Skeletal muscle tissue (tissue), 4 donors: ENCODE results near the gene NOTCH3. TPM values are rescaled to one million over a fixed set of nuclear protein-coding genes. Genes with fewer than 3 reads are reported as not detected.

Experiments used
- H3K27ac ChIP-seq: one replicate; pipeline ENCODE4 v1.7.0; 2013; ENCODE audit warnings: mild to moderate bottlenecking, low read depth, low read length, inconsistent platforms
- H3K27me3 ChIP-seq, 3 donors: one replicate each; pipeline ENCODE4 v1.7.0; 2013; ENCODE audit warnings: low read length in 3 of 3; ENCODE audit not compliant: control insufficient read depth in 3 of 3, insufficient read depth in 3 of 3
- H3K36me3 ChIP-seq, 3 donors: one replicate each; pipeline ENCODE4 v1.7.0; 2013; ENCODE audit warnings: low read length in 3 of 3; ENCODE audit not compliant: control insufficient read depth in 3 of 3, insufficient read depth in 3 of 3
- H3K4me1 ChIP-seq, 3 donors: one replicate each; pipeline ENCODE4 v1.7.0; 2013; ENCODE audit warnings: low read length in 3 of 3, mild to moderate bottlenecking in 3 of 3; ENCODE audit not compliant: control insufficient read depth in 3 of 3, insufficient read depth in 3 of 3
- H3K4me3 ChIP-seq, 3 donors: one replicate each; pipeline ENCODE4 v1.7.0; 2013; ENCODE audit warnings: low read length in 3 of 3
- H3K9ac ChIP-seq, 3 donors: one replicate each; pipeline ENCODE4 v1.7.0; 2013; ENCODE audit warnings: low read length in 3 of 3, mild to moderate bottlenecking in 3 of 3, moderate library complexity in 2 of 3, low read depth in 1 of 3
- H3K9me3 ChIP-seq, 3 donors: one replicate each; pipeline ENCODE4 v1.7.0; 2013; ENCODE audit warnings: low read length in 3 of 3; ENCODE audit not compliant: control insufficient read depth in 3 of 3
- total RNA-seq: library from RNA; depleted of rRNA; stranded (reverse); fragments of >200 nt; gene quantifications from one replicate; pipeline ENCODE4 v1.2.3, GENCODE V29; 2014
- donor health status: Osteomylitis.

Gene NOTCH3
- 77.8 TPM for total RNA-seq

DNA sequence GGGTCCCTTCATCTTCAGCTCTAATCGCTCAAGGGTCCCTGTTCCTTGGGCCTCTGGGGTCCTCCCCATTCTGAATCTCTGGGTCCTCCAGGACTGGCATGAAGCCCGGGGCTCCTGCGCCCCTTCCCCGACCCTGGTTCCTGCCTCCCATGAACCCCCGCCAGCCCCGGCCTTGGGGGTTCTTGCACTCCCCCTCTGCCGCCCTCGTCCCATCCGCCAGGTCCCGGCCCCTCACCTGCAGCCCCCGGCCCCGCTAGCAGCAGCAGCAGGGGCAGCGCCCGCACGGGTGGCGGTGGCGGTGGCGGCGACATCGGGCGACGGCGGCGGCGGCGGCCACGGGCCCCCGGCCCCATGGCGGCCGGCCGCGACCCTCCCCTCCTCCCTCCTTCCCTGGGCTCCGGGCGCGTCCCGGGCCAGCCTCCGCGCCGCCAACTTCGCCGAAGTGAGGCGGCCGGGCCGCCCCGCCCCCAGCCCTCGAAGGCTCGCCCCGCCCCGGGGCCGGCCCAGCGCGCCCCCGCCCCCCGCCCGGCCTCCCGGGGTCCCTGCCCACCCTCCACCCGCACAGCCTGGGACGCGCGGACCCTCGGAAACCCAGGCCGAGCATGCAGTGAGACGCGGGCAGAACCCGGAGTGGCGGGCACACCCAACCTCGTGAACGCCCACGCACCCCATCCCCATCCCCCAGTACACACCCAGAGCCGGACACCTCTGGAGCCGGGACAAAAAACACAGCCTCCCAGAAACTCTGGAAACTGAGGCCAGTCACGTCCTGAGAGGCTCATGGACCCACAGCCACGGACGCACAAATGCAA is at the start of gene NOTCH3:
Gene NOTCH3, minus strand, starts transcription at position 443 of the 812 bp plus-strand sequence. Its CDS starts 90 bp downstream, at position 353.
- H3K4me1 ChIP-seq: peaks cover 7 to 10% (median 8%) of the 10 kb centered on the region in 3 donors
- H3K9me3 ChIP-seq: no peaks in the 10 kb centered on the region
- peak within 1 kb of the TSS; percentile 72 for H3K27ac ChIP-seq
- peak within 1 kb of the TSS; percentile 53 to 72 (median 70) for H3K9ac ChIP-seq
- peak within 1 kb of the TSS; percentile 51 to 56 (median 56) for H3K4me3 ChIP-seq
- peaks cover 27 to 38% (median 34%) of the 10 kb centered on the region in 3 donors for H3K27me3 ChIP-seq
- peaks cover 0 to 5% (median 0%) of the 10 kb centered on the region in 3 donors for H3K36me3 ChIP-seq

- H3K4me1 ChIP-seq: peaks cover 80 to 88% (median 87%) of the 10 kb centered on the region in 3 donors
- H3K4me3 ChIP-seq: peak overlapping the region in 2 of 3 donors; percentile 7 to 57
- no peaks in the 10 kb centered on the region for H3K27me3 ChIP-seq
- peak overlapping the region; percentile 48 to 79 (median 60) for H3K9ac ChIP-seq
- peaks cover 34 to 50% (median 44%) of the 10 kb centered on the region in 3 donors for H3K36me3 ChIP-seq
- H3K9me3 ChIP-seq: no peaks in the 10 kb centered on the region
- peak overlapping the region; percentile 80 for H3K27ac ChIP-seq
Observed at GRCh38 chr19:15250640-15250993, 49.8 kb upstream of the NOTCH3 start.

DNA sequence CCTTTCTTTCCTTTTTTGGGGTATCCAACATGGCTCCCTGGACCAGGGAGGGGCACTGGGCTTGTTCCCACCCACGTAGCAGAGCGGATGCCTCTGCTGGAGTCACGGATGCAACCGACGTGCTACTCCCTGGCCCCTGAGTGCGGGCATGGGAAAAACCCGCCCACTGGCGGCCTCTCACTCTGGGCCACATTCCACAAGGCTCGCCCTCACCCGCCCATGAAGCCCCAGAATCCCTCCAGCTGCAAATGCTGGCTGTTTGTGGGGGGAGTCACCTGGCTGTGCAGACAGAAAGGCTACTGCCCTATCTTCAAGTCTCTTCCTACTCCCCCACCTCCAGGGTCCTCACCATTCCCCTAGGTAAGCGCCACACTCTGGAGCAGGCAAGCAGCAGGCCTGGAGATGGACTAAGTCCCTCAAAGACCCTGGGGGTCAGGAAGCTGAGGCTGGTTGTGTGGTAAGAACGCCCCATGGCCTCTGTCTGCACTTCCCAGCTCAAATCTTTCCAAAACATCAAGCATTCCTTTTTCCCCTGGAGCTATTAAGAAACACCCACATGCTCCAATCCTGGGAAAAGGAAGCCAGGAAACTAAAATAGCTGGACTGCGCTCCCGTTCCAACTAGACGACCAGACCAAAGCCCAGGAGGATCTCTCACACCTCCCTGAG is 49.3 kb upstream of the NOTCH3 start:
- no peaks in the 10 kb centered on the region for H3K27me3 ChIP-seq
- H3K4me3 ChIP-seq: peak overlapping the region in 2 of 3 donors; percentile 7 to 57
- no peaks in the 10 kb centered on the region for H3K9me3 ChIP-seq
- H3K4me1 ChIP-seq: peaks cover 85 to 93% (median 92%) of the 10 kb centered on the region in 3 donors
- H3K36me3 ChIP-seq: peaks cover 33 to 50% (median 42%) of the 10 kb centered on the region in 3 donors
- peak overlapping the region; percentile 80 for H3K27ac ChIP-seq
- H3K9ac ChIP-seq: peak overlapping the region; percentile 61 to 79 (median 79)

DNA sequence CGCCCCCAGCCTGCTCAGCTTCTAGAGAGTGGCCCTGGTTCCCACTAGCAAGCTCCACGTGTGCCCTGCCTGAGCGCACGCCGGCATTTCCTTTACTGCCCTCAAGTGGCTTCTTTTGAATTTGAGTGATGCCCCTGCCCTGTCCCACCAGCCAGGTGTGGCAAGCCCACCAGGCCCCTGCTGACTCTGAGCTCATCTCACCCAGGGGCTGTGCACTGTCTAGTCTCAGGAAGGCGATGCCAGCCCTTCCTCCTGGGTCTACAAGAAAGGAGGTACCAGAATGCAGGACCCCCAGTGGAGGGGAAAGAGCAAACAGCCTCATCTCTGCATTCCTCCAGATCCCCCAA is 48.7 kb upstream of the NOTCH3 start:
- Histone ChIP-seq H3K9ac (peak overlapping the region; percentile 60 to 79 (median 61)), H3K27me3 (no peaks in the 10 kb centered on the region), H3K4me3 (peak overlapping the region in 2 of 3 donors; percentile 13 to 17), H3K9me3 (no peaks in the 10 kb centered on the region), H3K4me1 (peaks cover 90 to 96% (median 94%) of the 10 kb centered on the region in 3 donors), H3K27ac (peak overlapping the region; percentile 80), H3K36me3 (peaks cover 30 to 44% (median 41%) of the 10 kb centered on the region in 3 donors)

- H3K4me3 ChIP-seq: peak overlapping the region in 1 of 3 donors; percentile 17
- peaks cover 90 to 91% (median 91%) of the 10 kb centered on the region in 3 donors for H3K4me1 ChIP-seq
- peaks cover 27 to 41% (median 39%) of the 10 kb centered on the region in 3 donors for H3K36me3 ChIP-seq
- H3K9me3 ChIP-seq: no peaks in the 10 kb centered on the region
- peak overlapping the region; percentile 80 for H3K27ac ChIP-seq
- no peaks in the 10 kb centered on the region for H3K27me3 ChIP-seq
- peak overlapping the region; percentile 61 to 79 (median 71) for H3K9ac ChIP-seq
Observed at GRCh38 chr19:15248648-15249527, 48.1 kb upstream of the NOTCH3 start.

GRCh38 chr19:15248106-15248505 is 47.3 kb upstream of the NOTCH3 start:
- peaks cover 83 to 85% (median 84%) of the 10 kb centered on the region in 3 donors for H3K4me1 ChIP-seq
- peak overlapping the region; percentile 19 to 71 (median 59) for H3K9ac ChIP-seq

DNA sequence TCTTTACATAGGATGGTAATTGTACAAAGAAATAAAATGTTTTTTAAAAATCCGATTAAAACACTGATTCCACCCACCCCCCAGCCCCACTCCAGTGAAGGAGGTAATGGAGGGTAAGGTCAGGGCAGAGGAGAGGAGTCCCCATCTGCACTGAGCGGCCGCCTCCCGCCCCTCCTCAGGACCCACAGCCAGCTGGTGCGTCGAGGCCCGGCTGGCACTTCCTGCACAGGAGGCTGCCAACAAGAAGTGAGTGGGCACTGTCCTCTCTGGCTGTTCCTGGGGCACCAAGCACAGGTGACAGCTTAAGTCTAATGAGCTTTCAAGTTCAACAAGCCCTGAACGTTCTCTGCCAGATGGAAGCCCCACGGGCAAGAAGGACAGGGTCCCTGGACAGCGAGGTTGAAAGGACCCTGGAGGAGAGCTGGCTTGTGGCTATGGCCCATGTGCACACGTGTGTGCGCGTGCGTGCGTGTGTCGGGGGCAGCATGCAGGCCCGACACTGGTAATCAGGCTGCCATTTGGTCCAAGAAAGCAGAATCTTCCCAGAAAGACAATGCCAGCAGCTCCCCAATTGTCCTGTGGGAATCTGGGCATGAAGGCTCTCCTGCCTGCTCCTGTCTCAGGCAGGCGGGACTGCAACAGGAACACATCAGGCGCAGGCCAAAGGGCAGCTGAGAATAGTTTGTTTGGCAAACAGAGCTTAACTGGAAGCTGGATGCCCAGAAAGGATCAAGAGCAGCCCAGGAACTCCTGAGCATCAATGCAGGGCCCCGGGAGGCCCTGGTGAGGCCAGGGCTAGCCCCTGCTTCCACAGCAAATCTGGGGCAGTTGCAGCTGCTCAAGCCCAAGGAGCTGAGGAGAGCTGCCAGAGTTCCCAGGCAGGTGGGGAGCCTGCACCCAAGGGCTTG is 46.6 kb upstream of the NOTCH3 start:
- Histone ChIP-seq H3K36me3 (peaks cover 20 to 36% (median 34%) of the 10 kb centered on the region in 3 donors), H3K27ac (peak overlapping the region; percentile 80), H3K4me3 (no peak overlapping the region), H3K27me3 (no peaks in the 10 kb centered on the region), H3K9ac (peak overlapping the region; percentile 19 to 71 (median 70)), H3K4me1 (peaks cover 76 to 77% (median 76%) of the 10 kb centered on the region in 3 donors), H3K9me3 (no peaks in the 10 kb centered on the region)

More at GRCh38 chr19:15248106-15248505, 47.3 kb upstream of the NOTCH3 start:
- peaks cover 26 to 40% (median 37%) of the 10 kb centered on the region in 3 donors for H3K36me3 ChIP-seq
- no peaks in the 10 kb centered on the region for H3K27me3 ChIP-seq
- H3K4me3 ChIP-seq: peak overlapping the region in 1 of 3 donors; percentile 3
- H3K27ac ChIP-seq: peak overlapping the region; percentile 80
- no peaks in the 10 kb centered on the region for H3K9me3 ChIP-seq

GRCh38 chr19:15246198-15246481 is 45.3 kb upstream of the NOTCH3 start:
- H3K4me1 ChIP-seq: peaks cover 65 to 67% (median 66%) of the 10 kb centered on the region in 3 donors
- no peaks in the 10 kb centered on the region for H3K9me3 ChIP-seq
- H3K4me3 ChIP-seq: no peak overlapping the region
- peak overlapping the region; percentile 80 for H3K27ac ChIP-seq
- H3K9ac ChIP-seq: peak overlapping the region in 1 of 3 donors; percentile 64
- H3K27me3 ChIP-seq: no peaks in the 10 kb centered on the region
- H3K36me3 ChIP-seq: peaks cover 20 to 43% (median 42%) of the 10 kb centered on the region in 3 donors
